Prostate gland (tissue), 2 donors: Measurements from ENCODE around the gene ELMO1. TPM values are rescaled to one million over a fixed set of nuclear protein-coding genes. Genes with fewer than 3 reads are reported as not detected.

ENCODE experiments used
- DNase-seq: peaks from one replicate; pipeline ENCODE4 v3.0.0-alpha.2; 2019; ENCODE audit warnings: low spot score
- H3K27ac ChIP-seq, 2 donors: fragments of 200-600 bp; sonication (generic); 2 replicates each; pipeline ENCODE4 v1.5.1; 2017 to 2019
- H3K27me3 ChIP-seq: fragments of 200-600 bp; sonication (generic); replicated peaks from 2 replicates; pipeline ENCODE4 v1.5.1; 2019; ENCODE audit not compliant: insufficient read depth
- H3K36me3 ChIP-seq, 2 donors: fragments of 200-600 bp; sonication (generic); 1 replicate in 1 of 2; 2 replicates in 1 of 2; pipeline versions ENCODE4 v1.5.1 to v1.8.1; 2017 to 2019
- H3K4me1 ChIP-seq: fragments of 200-600 bp; sonication (generic); replicated peaks from 2 replicates; pipeline ENCODE4 v1.5.1; 2019
- H3K4me3 ChIP-seq, 2 donors: fragments of 200-600 bp; sonication (generic); 2 replicates each; pipeline ENCODE4 v1.5.1; 2017 to 2019
- H3K9me3 ChIP-seq: fragments of 200-600 bp; sonication (generic); 2 replicates; pipeline ENCODE4 v1.5.1; 2017
- POLR2A ChIP-seq: fragments of 450-650 bp; IDR thresholded peaks from one replicate; pipeline ENCODE4 v1.6.1; 2016; ENCODE audit warnings: antibody characterized with exemption, mild to moderate bottlenecking
- POLR2AphosphoS5 ChIP-seq: sonication (generic); formaldehyde crosslinking; IDR thresholded peaks from one replicate; pipeline ENCODE4 v1.6.1; 2017; ENCODE audit warnings: antibody characterized with exemption
- WGBS: methylation state at CpG from one replicate; pipeline ENCODE4 v1.1.5; 2018; 5-methylcytosine and 5-hydroxymethylcytosine counted together
- intact Hi-C: fragments of 100-400 bp; cut with DNase I; formaldehyde crosslinking; loops from one replicate; pipeline ENCODE4 v1.14.2; 2022
- total RNA-seq, 2 donors: library from RNA; depleted of rRNA; stranded (reverse); fragments of >200 nt; gene quantifications; one replicate each; pipeline ENCODE4 v1.1.0, GENCODE V29; 2016
- TF ChIP-seq, protein P1 (sequence below), 4 experiments: fragments of 200-600 bp in 2 of 4; fragments of 450-650 bp in 2 of 4; sonication (generic) in 2 of 4; IDR thresholded peaks; 1 replicate in 3 of 4; 2 replicates in 1 of 4; pipeline ENCODE4 v1.5.1; 2016 to 2019; ENCODE audit warnings: antibody characterized with exemption in 4 of 4, mild to moderate bottlenecking in 2 of 4, moderate library complexity in 2 of 4

Gene ELMO1
- total RNA-seq, 2 donors from 2014 or later = 6.7 to 19.3 TPM

DNA sequence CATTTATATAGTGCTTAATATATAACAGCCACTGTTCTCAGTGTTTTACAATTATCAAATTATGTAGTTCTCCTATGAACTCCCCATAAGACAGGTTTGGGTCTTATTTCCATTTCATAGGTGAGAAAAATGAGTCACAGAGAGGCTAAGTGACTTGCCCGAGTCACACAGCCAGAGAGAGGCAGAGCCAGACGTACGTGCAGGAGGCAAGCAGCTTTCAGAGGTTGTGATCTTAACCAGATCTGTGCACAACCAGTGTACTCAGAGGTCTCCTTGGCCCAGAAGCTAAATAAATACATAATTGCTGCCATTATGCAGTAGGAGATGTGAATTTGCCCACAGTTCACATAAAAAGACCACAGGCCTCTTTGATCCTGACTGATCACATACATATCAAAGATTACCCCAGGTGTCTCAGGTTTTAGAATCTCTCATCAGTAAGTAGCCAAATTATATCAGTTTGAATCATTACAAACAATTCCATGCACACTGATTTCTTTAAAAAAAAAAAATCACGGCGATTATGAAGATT, 419.7 kb downstream of the ELMO1 start:
- 74% methylated on average over 5 of the region's 5 CpGs for WGBS
- no peak for DNase-seq
- Histone ChIP-seq H3K9me3 (no peaks in the 10 kb centered on the region), H3K27me3 (no peaks in the 10 kb centered on the region), H3K36me3 (no peaks in the 10 kb centered on the region), H3K4me3 (no peak overlapping the region), H3K27ac (no peak overlapping the region), H3K4me1 (peaks cover 10% of the 10 kb centered on the region)
- intact Hi-C loops = no loop called here
- TF ChIP-seq, protein P1, sequence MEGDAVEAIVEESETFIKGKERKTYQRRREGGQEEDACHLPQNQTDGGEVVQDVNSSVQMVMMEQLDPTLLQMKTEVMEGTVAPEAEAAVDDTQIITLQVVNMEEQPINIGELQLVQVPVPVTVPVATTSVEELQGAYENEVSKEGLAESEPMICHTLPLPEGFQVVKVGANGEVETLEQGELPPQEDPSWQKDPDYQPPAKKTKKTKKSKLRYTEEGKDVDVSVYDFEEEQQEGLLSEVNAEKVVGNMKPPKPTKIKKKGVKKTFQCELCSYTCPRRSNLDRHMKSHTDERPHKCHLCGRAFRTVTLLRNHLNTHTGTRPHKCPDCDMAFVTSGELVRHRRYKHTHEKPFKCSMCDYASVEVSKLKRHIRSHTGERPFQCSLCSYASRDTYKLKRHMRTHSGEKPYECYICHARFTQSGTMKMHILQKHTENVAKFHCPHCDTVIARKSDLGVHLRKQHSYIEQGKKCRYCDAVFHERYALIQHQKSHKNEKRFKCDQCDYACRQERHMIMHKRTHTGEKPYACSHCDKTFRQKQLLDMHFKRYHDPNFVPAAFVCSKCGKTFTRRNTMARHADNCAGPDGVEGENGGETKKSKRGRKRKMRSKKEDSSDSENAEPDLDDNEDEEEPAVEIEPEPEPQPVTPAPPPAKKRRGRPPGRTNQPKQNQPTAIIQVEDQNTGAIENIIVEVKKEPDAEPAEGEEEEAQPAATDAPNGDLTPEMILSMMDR (IDR thresholded peaks at IDR 0.05) = no peak
- TF ChIP-seq POLR2A = no peak
- TF ChIP-seq POLR2AphosphoS5 = no peak

DNA sequence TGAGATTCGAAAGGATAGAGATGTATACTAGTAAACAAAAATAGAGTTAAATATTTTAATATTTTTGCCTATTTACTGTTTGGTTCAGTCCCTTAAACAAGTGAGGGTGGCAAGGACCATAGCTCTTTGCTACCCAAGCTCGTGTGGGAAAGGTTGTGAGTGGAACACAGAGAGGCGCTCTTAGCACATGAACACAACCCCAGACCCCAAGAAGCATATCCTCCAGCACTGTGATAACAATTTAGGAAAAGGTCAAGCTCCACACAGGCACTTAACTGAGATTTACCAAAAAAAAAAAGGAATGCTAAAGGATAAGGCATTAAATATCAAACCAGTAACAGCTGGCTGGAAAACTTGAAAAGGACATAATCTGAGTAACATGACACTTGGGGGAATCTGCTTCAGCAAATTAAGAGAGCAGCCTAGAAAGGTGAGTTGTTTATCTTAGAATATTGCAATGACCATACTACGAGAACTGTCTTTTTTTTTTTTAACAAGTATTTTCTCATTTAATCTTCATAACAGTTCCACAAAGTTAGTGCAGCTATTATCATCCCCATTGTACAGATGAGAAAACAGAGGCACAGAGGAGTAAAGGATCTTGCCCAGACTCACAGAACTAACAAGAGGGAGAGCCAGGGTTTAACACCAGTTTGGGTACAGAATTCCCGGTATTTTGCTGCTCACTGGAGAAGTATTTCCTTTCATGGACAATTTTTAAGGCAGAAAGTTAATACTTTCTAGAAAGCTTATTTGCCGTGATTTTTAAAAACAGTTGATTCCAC, 420.9 kb downstream of the ELMO1 start:
- WGBS = 89% methylated on average over 6 of the region's 6 CpGs
- intact Hi-C loops = no loop called here
- Histone ChIP-seq H3K27me3 (no peaks in the 10 kb centered on the region), H3K36me3 (no peaks in the 10 kb centered on the region), H3K4me3 (no peak overlapping the region), H3K9me3 (no peaks in the 10 kb centered on the region), H3K27ac (no peak overlapping the region), H3K4me1 (peaks cover 10% of the 10 kb centered on the region)
- TF ChIP-seq POLR2AphosphoS5 (no peak), POLR2A (no peak)
- TF ChIP-seq, protein P1 (IDR thresholded peaks at IDR 0.05) = no peak
- DNase-seq = no peak

- Histone ChIP-seq H3K9me3 (no peaks in the 10 kb centered on the region), H3K36me3 (no peaks in the 10 kb centered on the region), H3K27ac (no peak overlapping the region), H3K27me3 (no peaks in the 10 kb centered on the region), H3K4me3 (no peak overlapping the region), H3K4me1 (peaks cover 4% of the 10 kb centered on the region)
- intact Hi-C loops = no loop called here
- TF ChIP-seq POLR2A (no peak), POLR2AphosphoS5 (no peak)
- TF ChIP-seq, protein P1 (IDR thresholded peaks at IDR 0.05) = no peak
- WGBS = 67% methylated on average over 1 of the region's 1 CpG
- DNase-seq = no peak
Observed at GRCh38 chr7:37027104-37027503, 421.6 kb downstream of the ELMO1 start.

GRCh38 chr7:37018954-37019353, 429.7 kb downstream of the ELMO1 start:
- no peaks in the 10 kb centered on the region for H3K9me3 ChIP-seq
- H3K27me3 ChIP-seq = no peaks in the 10 kb centered on the region
- H3K4me3 ChIP-seq = no peak overlapping the region
- H3K27ac ChIP-seq = no peak overlapping the region
- no peak for DNase-seq
- TF ChIP-seq POLR2A (no peak), POLR2AphosphoS5 (no peak)
- TF ChIP-seq, protein P1 (IDR thresholded peaks at IDR 0.05) = no peak
- WGBS = 93% methylated on average over 2 of the region's 2 CpGs
- no peaks in the 10 kb centered on the region for H3K36me3 ChIP-seq
- intact Hi-C loops = no loop called here
- no peaks in the 10 kb centered on the region for H3K4me1 ChIP-seq
